Middle frontal gyrus (tissue), 1 donor: ENCODE results near the gene CXorf38.

Experiments used
- DNase-seq: peaks from one replicate; pipeline ENCODE4 v3.0.0-alpha.2; 2015; ENCODE audit warnings: low spot score; ENCODE audit errors: extremely low spot score

Gene CXorf38

GRCh38 chrX:40647307-40648197 is at the start of gene CXorf38:
CXorf38 (minus strand) TSS chrX:40647561; CDS start chrX:40647520, 41 bp downstream.
- DNase-seq, result peak; percentile 73

- no peak for DNase-seq
Observed at GRCh38 chrX:40694802-40695201, 47.4 kb upstream of the CXorf38 start.

- no peak for DNase-seq
Observed at GRCh38 chrX:40688929-40689328, 41.6 kb upstream of the CXorf38 start.

- no peak for DNase-seq
Observed at GRCh38 chrX:40687169-40687568, 39.8 kb upstream of the CXorf38 start.

GRCh38 chrX:40685362-40685918 is 38.1 kb upstream of the CXorf38 start:
- no peak for DNase-seq

- no peak for DNase-seq
Observed at GRCh38 chrX:40684092-40684491, 36.7 kb upstream of the CXorf38 start.

- DNase-seq, result no peak
Observed at GRCh38 chrX:40683245-40683644, 35.9 kb upstream of the CXorf38 start.

- DNase-seq, result no peak
Observed at GRCh38 chrX:40671126-40671525, 23.8 kb upstream of the CXorf38 start.

GRCh38 chrX:40663880-40664630 is 16.7 kb upstream of the CXorf38 start:
- no peak for DNase-seq

- DNase-seq, result no peak
Observed at GRCh38 chrX:40663078-40663740, 15.8 kb upstream of the CXorf38 start.

- DNase-seq, result no peak
Observed at GRCh38 chrX:40661489-40661888, 14.1 kb upstream of the CXorf38 start.

GRCh38 chrX:40660381-40660780 is 13.0 kb upstream of the CXorf38 start:
- no peak for DNase-seq

- DNase-seq, result no peak
Observed at GRCh38 chrX:40653535-40653934, 6.2 kb upstream of the CXorf38 start.

- DNase-seq, result no peak
Observed at GRCh38 chrX:40652664-40653063, 5.3 kb upstream of the CXorf38 start.

GRCh38 chrX:40651620-40652223 is 4.4 kb upstream of the CXorf38 start:
- DNase-seq, result no peak

GRCh38 chrX:40646489-40647306 is 663 bp downstream of the CXorf38 start:
- DNase-seq, result no peak

- no peak for DNase-seq
Observed at GRCh38 chrX:40644821-40645358, 2.5 kb downstream of the CXorf38 start.

GRCh38 chrX:40644176-40644575 is 3.2 kb downstream of the CXorf38 start:
- no peak for DNase-seq

- no peak for DNase-seq
Observed at GRCh38 chrX:40637687-40638086, 9.7 kb downstream of the CXorf38 start.

- DNase-seq, result no peak
Observed at GRCh38 chrX:40632199-40632598, 15.2 kb downstream of the CXorf38 start.
